HL-60/S4 treated with retinoic acid at 250 ng/mL for 4 days and 3 days (cell line): ENCODE measurements around the gene WDR74.

Source experiments
- in situ Hi-C: fragments of 300-500 bp; cut with MboI; formaldehyde crosslinking; loops from 2 replicates; pipeline ENCODE4 v1.7.0; 2022; ENCODE audit warnings: low sequenced_read_pairs

WDR74 gene

DNA sequence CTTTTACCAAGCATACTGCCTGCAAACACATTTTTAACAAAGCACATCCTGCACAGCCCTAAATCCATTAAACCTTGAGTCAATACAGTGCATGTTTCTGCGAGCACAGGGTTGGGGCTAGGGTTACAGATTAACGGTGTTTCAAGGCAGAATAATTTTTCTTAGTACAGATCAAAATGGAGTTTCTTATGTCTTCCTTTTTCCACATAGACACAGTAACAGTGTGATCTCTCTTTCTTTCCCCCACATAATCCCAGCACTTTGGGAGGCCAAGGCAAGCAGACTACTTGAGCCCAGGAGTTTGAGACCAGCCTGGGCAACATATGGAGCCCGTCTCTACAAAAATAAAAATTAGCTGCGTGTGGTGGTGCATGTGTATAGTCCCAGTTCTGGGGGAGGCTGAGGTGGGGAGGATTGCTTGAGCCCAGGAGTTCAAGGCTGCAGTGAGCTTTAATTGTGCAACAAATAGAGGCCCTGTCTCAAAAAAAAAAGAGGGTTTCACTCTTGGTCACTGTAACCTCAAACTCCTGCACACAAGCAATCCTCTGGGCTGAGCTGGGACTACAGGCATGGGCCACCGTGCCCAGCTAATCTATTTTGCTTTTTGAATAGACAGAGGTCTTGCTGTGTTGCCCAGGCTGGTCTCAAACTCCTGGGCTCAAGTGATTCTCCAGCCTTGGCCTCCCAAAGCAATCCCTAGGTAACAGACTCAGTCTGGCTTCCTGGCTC is 21.6 kb upstream of the WDR74 start:
- in situ Hi-C loops = loop anchor here (25.0 kb wide), 1 partner anchor 449 kb away; the partner anchor contains the start of gene SCGB1A1

- in situ Hi-C loops = loop anchor here (25.0 kb wide), 1 partner anchor 447 kb away; the partner anchor contains the start of gene SCGB1A1
These were observed 19.9 kb upstream of the WDR74 start for GRCh38 chr11:62859281-62859703.

- in situ Hi-C loops = loop anchor here (25.0 kb wide), 1 partner anchor 446 kb away; the partner anchor contains the start of gene SCGB1A1
These were observed 18.8 kb upstream of the WDR74 start for GRCh38 chr11:62858201-62858600.

- in situ Hi-C loops = loop anchor here (25.0 kb wide), 1 partner anchor 445 kb away; the partner anchor contains the start of gene SCGB1A1
These were observed 18.2 kb upstream of the WDR74 start for GRCh38 chr11:62857541-62857982.

DNA sequence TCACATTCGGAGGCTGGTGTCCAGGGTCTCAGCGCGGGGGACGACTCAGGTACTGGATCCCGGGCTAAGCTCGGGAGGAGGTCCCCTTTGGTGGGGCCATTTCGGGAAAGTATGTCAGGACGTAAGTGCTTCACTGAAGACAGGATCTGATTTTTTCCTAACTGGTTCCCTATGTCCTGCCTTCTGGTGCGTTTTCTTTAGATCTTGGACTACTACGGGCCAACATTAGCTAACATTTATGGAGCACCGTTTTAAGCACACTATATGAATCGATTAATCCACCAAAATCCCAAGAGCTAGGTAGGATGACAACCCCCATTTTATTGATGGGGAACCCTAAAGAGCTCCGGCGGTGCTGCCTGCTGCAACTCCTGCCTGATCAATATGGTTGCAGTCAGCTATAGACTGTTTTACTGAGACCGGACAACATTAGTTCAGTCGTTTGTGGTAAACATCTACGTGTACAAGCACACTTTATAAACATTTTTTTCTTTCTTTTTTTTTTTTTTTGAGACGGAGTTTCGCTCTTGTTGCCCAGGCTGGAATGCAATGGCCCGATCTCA is 17.0 kb upstream of the WDR74 start:
- in situ Hi-C loops = loop anchor here (25.0 kb wide), 1 partner anchor 444 kb away; the partner anchor contains the start of gene SCGB1A1

- in situ Hi-C loops = loop anchor here (25.0 kb wide), 1 partner anchor 443 kb away; the partner anchor contains the start of gene SCGB1A1
These were observed 16.4 kb upstream of the WDR74 start for GRCh38 chr11:62855571-62856332.

- in situ Hi-C loops = loop anchor here (25.0 kb wide), 1 partner anchor 443 kb away; the partner anchor contains the start of gene SCGB1A1
These were observed 15.6 kb upstream of the WDR74 start for GRCh38 chr11:62854825-62855570.

DNA sequence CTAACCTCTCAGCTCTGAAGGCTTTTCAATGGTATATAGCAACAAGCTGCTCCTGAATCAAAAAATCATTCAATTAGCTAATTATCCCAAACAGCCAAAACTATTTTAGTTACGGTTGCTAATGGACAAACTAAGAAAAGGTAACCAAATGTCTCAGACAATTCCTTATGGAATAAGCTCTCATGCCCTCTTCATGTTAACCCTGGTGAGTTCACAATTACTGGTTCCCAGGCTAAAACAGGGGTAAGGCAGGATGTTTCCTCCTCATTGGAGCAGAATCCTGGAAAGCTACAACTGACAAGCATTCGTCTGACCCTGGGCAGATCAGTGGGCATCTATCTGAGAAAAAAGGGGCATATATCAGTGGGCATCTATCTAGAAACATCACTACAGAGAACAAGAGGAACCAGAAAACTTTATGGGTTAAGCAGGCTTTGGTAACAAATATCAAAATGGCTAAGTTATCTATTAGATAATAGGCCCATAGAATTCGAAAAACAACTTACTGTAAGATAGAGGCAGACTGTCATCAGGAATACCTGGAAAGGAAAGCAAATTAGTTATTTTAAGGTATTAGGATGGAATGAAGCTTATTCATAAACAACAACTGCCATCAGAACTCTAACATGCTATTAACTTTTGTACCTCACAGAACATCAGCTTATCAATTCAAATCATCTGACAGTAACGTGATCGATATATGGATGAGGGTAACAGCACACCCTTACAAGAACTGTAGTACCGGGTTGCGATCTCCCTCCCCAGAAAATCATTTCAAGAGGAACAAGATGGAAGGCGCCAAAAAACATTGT is 14.8 kb upstream of the WDR74 start:
- in situ Hi-C loops = loop anchor here (25.0 kb wide), 1 partner anchor 442 kb away; the partner anchor contains the start of gene SCGB1A1

DNA sequence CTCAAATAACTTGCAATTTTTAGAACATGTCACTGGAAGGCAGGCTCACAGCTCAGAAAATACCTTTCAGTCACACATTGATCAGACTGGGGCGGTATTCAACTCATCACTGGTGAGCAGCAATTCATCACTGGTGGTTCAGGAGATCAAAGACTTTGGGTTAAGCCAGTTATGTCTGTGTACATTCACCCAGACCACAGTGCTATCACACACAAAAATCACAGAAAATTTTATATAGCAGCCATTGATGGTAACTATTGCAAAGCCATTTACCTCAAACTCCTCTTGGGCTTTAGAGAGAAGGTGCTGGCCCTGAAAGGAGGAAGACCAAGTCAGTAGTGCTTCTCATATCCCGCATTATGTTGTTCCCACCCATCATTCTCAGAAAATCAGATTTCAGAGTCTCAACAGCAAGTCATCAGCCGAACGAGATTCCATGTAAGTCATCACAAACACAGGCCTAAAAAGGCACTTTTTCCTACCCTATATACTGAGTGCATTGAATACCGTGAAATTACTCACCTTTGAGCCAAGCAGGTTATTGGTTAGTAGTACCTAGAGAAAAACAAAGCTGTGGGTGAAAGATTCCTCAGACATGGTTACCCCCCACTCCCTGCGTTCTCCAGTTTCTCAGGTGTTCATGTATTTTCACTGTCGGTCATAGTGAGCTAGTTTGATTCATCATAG is 14.0 kb upstream of the WDR74 start:
- in situ Hi-C loops = loop anchor here (25.0 kb wide), 1 partner anchor 441 kb away; the partner anchor contains the start of gene SCGB1A1

DNA sequence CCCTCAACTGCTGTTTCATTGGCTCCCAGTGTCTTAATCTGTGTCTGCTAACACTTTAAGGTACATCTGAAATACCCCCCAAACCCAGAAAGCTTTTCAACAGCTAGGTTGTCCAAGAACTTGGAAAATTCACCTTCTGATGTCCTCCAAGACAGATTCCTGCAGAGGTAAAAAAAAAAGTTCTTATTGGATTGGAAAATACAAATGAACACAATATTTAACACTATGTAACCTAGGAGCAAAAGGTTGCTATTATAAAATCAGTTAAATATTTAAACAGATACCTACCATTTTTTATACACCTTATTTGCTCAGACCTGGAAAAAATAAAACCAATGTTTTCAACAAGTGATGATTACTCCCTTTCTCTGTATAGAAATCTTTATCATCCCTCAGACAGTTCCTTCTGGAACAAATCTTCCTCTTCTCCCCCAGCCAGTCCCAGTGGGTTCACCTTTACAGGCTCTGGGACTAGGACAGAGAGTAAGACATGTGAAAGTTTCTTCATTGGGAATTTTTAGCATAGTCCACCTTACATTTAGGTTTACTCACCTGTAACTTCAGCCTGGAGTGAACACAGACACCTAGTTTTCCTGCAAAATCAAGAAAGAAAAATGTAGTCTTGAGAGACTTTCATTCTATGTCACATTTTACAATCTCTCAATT is 13.3 kb upstream of the WDR74 start:
- in situ Hi-C loops = loop anchor here (25.0 kb wide), 1 partner anchor 440 kb away; the partner anchor contains the start of gene SCGB1A1

DNA sequence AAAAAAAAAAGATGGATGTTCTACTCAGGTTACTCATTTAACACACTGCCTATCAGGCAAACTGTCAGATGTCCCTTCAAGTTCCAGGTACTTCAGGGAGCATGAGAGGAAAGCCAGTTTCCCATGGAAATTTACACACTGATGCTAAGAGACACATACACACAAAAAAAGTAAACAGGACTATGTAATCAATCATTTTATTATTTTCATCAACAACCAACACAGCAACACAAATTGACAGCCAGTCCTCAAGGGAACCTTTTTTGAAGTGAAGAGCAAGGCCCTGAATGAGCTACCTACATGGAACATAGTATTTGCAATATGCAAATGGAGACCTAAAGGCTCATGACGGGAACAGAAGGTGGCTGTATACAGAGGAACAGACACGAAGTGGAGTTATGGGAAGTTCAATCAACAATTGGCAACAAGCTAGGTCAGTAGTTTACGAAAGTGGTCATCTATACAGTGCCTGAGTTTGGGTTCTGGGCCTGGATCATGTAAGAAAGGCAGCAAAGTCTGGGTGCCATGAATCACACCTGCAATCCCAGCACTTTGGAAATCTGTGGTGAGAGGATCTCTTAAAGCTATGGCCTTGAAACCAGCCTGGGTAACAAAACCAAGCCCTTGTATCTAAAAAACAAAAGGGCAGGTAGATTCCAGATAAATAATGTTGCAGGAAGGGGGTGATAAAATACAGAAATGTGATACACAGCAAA is 12.6 kb upstream of the WDR74 start:
- in situ Hi-C loops = loop anchor here (25.0 kb wide), 1 partner anchor 440 kb away; the partner anchor contains the start of gene SCGB1A1

DNA sequence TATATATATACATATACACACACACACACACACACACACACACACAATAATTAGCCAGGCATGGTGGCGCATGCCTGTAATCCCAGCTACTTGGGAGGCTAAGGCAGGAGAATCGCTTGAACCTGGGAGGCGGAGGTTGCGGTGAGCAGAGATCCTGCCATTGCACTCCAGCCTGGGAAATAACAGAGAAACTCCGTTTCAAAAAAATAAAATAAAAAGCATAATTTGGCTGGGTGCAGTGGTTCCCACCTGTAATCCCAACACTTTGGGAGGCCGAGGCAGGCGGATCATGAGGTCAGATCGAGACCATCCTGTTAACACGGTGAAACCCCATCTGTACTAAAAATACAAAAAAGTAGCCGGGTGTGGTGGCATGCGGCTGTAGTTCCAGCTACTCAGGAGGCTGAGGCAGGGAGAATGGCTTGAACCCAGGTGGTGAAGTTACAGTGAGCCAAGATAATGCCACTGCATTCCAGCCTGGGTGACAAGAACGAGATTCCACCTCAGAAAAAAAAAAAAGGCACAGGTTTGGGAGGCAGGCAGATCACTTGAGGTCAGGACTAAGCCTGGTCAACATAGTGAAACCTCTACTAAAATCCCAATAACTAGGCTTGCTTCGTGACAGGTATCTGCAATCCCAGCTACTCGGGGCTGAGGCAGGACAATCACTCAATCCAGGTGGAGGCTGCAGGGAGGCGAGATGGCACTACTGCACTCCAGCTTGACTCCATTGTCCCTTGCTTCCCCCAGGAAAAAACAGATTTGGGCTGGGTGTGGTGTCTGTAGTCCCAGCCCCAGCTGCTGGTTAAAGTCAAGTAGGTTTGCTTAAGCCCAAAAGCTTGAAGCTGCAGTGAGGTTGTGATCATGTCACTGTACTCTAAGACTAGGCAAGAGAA is 11.8 kb upstream of the WDR74 start:
- in situ Hi-C loops = loop anchor here (25.0 kb wide), 1 partner anchor 439 kb away; the partner anchor contains the start of gene SCGB1A1

DNA sequence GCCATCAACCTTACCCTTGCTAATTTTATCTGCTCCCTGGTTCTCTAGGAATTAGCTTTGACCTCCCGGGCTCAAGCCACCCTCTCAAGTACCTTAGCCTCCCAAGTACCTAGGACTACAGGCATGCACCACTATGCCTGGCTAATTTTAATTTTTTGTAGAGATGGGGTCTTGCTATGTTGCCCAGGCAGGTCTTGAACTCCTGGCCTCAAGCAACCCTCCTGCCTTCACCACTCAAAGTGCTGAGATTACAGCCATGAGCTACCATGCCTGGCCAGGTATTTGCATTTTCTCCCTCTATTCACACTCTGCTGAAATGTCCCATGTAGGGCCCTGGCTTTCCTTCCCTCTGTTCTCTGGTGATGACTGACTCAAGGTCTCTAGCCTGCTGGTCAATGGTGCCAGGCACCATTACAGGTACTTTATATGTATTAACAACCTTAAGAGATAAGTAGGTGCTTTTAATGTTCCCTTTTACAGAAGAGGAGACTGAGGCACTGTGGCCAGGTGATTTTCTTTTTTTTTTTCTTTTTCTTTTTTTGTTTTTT is 8.5 kb upstream of the WDR74 start:
- in situ Hi-C loops = no loop called here

DNA sequence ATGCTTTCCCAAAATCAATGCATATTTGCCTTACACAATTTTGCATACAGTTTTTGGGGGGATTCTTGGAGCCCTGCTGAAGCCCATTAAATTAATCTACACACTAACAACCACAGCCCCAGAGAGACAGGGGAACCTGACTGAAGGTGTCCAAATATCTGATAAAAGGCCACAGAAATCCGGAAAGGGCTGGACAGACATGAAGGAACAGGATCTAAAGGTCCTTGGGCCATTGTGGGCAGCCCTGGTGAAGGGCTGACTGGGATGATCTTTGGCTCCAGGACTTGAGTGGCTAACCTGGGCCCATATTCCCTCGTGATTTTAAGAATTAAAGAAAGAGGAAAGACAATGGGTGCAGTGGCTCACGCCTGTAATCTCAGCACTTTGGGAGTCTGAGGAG is 6.8 kb upstream of the WDR74 start:
- in situ Hi-C loops = no loop called here

DNA sequence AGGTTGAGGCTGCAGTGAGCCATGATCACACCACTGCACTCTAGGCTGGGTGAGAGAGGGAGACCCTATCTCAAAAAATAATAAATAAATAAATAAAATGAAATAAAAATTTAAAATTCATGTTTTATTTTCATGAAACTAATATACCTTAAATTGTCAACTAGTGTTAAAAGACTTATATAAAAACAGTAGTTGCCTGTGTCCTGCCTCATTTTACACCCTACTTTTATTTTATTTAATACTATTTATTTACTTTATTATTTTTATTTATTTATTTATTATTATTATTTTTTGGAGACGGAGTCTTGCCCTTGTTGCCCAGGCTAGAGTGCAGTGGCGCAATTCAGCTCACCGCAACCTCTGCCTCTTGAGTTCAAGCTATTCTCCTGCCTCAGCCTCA is 4.8 kb upstream of the WDR74 start:
- in situ Hi-C loops = no loop called here

DNA sequence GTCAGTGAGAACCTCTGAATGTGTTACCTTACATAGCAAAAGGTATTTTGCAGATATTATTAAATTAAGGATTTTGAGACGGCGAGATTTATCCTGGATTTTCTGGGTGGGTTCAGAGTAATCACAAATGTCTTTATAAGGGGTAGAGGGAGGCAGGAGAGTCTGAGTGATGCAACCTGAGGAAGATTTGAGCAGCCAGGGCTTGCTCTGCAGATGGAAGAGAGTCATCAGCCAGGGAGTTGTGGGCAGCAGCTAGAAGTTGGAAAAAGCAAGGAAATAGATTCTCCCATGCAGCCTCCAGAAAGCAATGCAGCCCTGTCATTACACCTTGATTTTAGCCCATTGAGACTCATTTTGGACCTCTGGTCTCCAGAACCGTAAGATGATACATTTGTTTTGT is 4.1 kb upstream of the WDR74 start:
- in situ Hi-C loops = no loop called here
